Nucleus accumbens (tissue), 56 donors: Measurements from ENCODE around the gene MS4A5.

ENCODE experiments used
- DNase-seq, 56 donors: peaks; one replicate each; lab custom pipeline; 2025; lab: John Stamatoyannopoulos, UW

MS4A5 gene

GRCh38 chr11:60477035-60477445 lies 47.7 kb downstream of the MS4A5 start:
- no peak for DNase-seq

- DNase-seq, result no peak
Measured at GRCh38 chr11:60482361-60482760, 53.0 kb downstream of the MS4A5 start.

GRCh38 chr11:60485987-60486386 lies 56.6 kb downstream of the MS4A5 start:
- no peak for DNase-seq

GRCh38 chr11:60492488-60493009 lies 63.2 kb downstream of the MS4A5 start, which contains the start of gene MS4A12:
Gene MS4A12 (plus strand): TSS chr11:60492778. CDS start chr11:60497319, 4,541 bp downstream.
- no peak for DNase-seq

DNA sequence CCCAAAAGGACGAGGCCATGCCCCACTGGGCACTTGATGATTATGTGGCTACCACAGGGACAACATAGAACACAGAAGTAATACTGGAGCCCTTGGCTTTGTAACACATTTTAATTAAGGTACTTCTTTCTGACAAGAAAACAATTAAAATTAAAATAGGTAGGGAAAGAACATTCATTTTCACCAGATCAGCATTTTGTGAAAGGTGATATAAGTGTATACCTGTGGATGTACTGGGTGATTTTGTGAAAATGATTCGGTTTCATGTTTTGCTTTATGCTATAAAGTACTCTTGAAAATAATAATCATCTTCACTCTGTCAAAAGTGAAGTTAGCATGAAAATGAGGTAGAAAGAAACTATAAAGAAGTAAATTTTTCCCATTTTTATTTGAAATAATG lies 64.1 kb downstream of the MS4A5 start:
- DNase-seq, result no peak
